ENCODE results near the gene AGO3.

The AGO3 gene

GRCh38 chr1:36112823-36113222 is 181.9 kb downstream of the AGO3 start:
- TF ChIP-seq TOX (CRISPR knock-in tag; IDR thresholded peaks at IDR 0.05; ENCODE audit: borderline replicate concordance) (no peak), ZNF8 (CRISPR knock-in tag; IDR thresholded peaks at IDR 0.05) (no peak), SNAI2 (CRISPR knock-in tag; IDR thresholded peaks at IDR 0.05) (no peak), ZFP3 (CRISPR knock-in tag; IDR thresholded peaks at IDR 0.05) (no peak), PATZ1 (CRISPR knock-in tag; IDR thresholded peaks at IDR 0.05; ENCODE audit: borderline replicate concordance) (no peak), RARB (CRISPR knock-in tag; IDR thresholded peaks at IDR 0.05) (no peak), ZFP30 (CRISPR knock-in tag; IDR thresholded peaks at IDR 0.05) (no peak), ESRRG (CRISPR knock-in tag; IDR thresholded peaks at IDR 0.05) (no peak), OSR1 (CRISPR knock-in tag; IDR thresholded peaks at IDR 0.05) (no peak), PPARA (CRISPR knock-in tag; IDR thresholded peaks at IDR 0.05; ENCODE audit: borderline replicate concordance) (no peak), ZC3H10 (CRISPR knock-in tag; IDR thresholded peaks at IDR 0.05) (no peak), ISL1 (CRISPR knock-in tag; IDR thresholded peaks at IDR 0.05) (no peak), POU6F1 (CRISPR knock-in tag; IDR thresholded peaks at IDR 0.05; ENCODE audit: borderline replicate concordance, low read depth) (no peak), BACH2 (CRISPR knock-in tag; IDR thresholded peaks at IDR 0.05; ENCODE audit: borderline replicate concordance) (no peak), TSHZ2 (CRISPR knock-in tag; IDR thresholded peaks at IDR 0.05) (no peak), ARNTL (CRISPR knock-in tag; IDR thresholded peaks at IDR 0.05; ENCODE audit: borderline replicate concordance, low read depth) (no peak), ZNF70 (CRISPR knock-in tag; IDR thresholded peaks at IDR 0.05) (no peak)
- no peak for ATAC-seq

- TF ChIP-seq ISL1 (CRISPR knock-in tag; IDR thresholded peaks at IDR 0.05) (no peak), ARNTL (CRISPR knock-in tag; IDR thresholded peaks at IDR 0.05; ENCODE audit: borderline replicate concordance, low read depth) (no peak), ZC3H10 (CRISPR knock-in tag; IDR thresholded peaks at IDR 0.05) (no peak), CREB5 (CRISPR knock-in tag; IDR thresholded peaks at IDR 0.05; ENCODE audit: low read depth) (no peak), ZFP3 (CRISPR knock-in tag; IDR thresholded peaks at IDR 0.05) (no peak), SNAI2 (CRISPR knock-in tag; IDR thresholded peaks at IDR 0.05) (no peak), PATZ1 (CRISPR knock-in tag; IDR thresholded peaks at IDR 0.05; ENCODE audit: borderline replicate concordance) (no peak), ZNF70 (CRISPR knock-in tag; IDR thresholded peaks at IDR 0.05) (no peak), GLIS3 (CRISPR knock-in tag; IDR thresholded peaks at IDR 0.05) (no peak), ESRRG (CRISPR knock-in tag; IDR thresholded peaks at IDR 0.05) (no peak), POU6F1 (CRISPR knock-in tag; IDR thresholded peaks at IDR 0.05; ENCODE audit: borderline replicate concordance, low read depth) (no peak), ZNF8 (CRISPR knock-in tag; IDR thresholded peaks at IDR 0.05) (no peak), PPARA (CRISPR knock-in tag; IDR thresholded peaks at IDR 0.05; ENCODE audit: borderline replicate concordance) (no peak), TSHZ2 (CRISPR knock-in tag; IDR thresholded peaks at IDR 0.05) (no peak)
- no peak for ATAC-seq
These were observed 183.5 kb downstream of the AGO3 start for GRCh38 chr1:36114371-36114770.

All from SK-N-SH treated with all-trans-retinoic acid at 6 μM for 48 hours (cell line).